ENCODE data around the gene PKHD1.

PKHD1 gene

DNA sequence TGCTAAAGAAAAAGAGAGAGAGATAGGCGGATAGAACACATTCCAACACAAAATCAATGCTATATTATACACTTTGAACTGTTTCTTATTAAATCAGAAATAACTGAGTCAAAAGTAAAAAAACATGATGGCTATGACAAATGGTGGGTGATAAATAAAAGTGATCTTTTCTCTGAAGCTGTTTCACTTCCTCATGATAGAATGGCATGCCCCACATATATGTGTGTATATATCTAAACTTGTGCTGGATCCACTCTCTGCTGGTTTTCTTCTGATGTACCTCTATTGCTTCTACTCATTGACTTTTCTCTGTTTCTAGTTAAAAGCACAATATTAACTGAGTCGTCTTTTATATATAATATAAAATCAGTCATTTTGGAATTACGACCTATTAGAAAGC is 429.9 kb downstream of the PKHD1 start:
- no peak for DNase-seq

GRCh38 chr6:51655517-51655916 is 431.9 kb downstream of the PKHD1 start:
- DNase-seq: no peak

GRCh38 chr6:51654647-51655046 is 432.8 kb downstream of the PKHD1 start:
- no peak for DNase-seq

- DNase-seq: no peak
These were observed 436.1 kb downstream of the PKHD1 start for GRCh38 chr6:51651132-51651817.

- DNase-seq: no peak
These were observed 438.6 kb downstream of the PKHD1 start for GRCh38 chr6:51648774-51649173.

- DNase-seq: no peak
These were observed 439.2 kb downstream of the PKHD1 start for GRCh38 chr6:51648236-51648635.

DNA sequence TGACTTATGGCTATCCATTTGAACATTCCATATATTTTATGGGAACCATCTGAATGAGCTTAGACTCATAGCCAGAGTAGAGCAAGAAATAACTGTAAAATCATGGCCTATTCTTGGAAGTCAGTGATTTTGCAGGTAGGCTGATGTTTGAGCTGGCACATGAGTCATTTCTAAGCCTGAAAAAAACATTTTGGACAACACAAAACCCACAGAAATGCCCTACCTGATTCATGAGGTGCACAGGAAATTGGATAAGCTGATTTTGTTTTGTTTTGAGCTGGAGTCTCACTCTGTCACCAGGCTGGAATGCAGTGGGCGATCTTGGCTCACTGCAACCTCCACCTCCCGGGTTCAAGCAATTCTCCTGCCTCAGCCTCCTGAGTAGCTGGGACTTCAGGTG is 443.0 kb downstream of the PKHD1 start:
- no peak for DNase-seq

GRCh38 chr6:51640021-51640420 is 447.4 kb downstream of the PKHD1 start:
- DNase-seq: no peak

DNA sequence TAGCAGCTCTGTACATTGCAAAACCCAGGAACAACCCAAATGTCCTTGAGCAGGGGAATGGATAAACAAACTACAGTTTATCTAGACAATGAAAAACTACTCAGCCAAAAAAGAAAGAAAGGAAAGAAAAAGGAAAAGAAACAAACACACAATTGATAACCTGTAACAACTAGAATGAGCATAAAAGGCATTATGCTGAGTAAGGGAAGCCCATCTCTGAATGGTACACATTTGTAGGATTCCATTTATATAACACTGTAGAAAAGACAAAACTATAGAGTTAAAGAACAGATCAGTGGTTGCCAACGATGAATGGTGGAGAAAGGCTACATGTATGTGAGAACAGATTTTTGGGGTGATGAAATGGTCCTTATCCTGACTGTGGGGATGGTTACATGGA is 454.0 kb downstream of the PKHD1 start:
- no peak for DNase-seq

DNA sequence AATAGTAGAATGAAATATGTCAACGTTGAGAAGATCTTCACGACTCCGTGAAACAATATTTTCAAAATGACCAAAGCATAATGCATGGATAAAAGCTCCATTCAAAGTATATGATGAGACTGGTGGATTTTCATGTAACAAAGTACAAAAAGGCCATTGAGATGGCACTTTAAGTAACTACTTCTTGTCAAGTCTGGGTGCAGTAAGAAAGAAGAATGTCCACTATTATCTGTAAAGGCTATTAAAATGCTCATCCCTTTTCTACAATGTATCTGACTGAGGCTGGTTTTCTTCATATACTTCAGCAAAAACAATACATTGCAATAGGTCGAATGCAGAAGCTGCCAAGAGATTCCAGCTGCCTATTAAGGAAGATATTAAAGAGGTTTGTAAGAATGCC is 457.4 kb downstream of the PKHD1 start:
- no peak for DNase-seq

- no peak for DNase-seq
These were observed 461.0 kb downstream of the PKHD1 start for GRCh38 chr6:51626391-51626790.

GRCh38 chr6:51625566-51625965 is 461.8 kb downstream of the PKHD1 start:
- DNase-seq: no peak

- DNase-seq: no peak
These were observed 466.4 kb downstream of the PKHD1 start for GRCh38 chr6:51620971-51621370.

DNA sequence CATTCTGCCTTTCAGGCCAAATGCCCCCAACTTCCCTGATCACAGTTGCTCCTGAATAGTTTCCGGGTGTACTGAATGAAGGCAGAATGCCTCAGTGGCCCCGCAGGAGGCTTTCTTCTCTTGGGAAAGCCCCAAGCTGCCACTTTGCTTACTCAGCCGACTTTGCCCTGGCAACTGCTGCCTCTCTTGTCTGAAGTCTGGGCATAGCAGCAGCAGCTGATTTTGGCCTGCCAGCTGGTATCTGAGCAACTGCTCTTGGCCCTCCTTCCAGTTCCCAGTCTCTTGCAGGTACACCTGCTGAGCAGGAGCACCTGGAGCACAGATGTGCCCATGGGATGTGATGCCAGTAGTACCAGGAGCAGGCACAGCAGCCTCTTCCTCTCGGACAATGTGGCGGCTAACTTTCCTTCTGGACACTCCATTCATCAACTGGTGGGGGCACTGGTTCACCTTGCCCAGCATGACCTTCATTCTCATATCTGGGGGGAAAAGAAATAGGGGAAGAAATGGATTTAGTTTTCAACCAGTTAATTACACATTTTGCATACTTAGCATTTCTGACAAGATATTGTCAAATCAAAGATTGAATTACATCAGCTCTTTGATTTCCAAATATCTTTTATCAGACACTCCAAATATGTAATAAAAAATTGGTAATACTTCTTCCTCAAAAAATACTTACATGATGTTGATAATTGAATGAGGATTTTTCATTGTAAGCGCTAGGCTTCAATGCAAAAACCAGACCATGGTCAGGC is 468.2 kb downstream of the PKHD1 start:
- no peak for DNase-seq

DNA sequence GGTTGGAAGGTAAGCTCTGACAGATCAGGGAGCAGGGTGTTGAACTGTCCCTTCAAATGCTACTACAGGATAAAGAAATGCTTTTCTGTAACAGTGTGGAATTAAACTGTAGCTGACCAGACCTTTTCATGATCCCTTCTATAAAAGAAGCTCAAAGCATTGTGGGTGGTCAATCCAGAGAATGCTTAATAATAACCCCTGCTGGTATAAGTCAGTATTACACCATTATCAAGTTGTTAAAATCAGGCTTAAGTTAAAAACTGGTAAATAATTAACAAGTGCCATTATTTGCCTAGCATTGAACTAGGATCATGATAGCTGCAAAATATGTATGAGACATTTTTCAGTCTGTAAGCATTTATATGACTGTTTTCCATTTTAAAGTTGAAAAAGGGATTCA is 468.9 kb downstream of the PKHD1 start:
- no peak for DNase-seq

DNA sequence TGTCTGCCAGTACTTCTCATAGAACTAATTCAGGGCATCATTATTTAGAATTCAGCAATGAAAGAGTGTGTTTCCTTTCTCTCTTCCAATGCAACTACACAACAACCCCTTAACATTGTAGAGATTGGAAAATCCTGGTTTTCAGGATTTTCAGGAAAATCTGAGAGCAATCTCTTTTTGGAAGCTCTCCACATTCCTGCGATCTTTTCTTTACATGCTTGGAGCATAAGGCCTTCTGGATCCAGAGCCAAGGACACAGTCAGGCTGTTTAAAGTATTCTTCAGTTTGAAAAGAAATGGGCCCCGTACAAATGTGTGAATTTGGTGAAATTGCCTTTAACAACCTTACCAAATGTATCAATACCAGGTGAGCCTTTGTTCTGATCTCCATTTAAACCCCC is 469.7 kb downstream of the PKHD1 start:
- no peak for DNase-seq

DNA sequence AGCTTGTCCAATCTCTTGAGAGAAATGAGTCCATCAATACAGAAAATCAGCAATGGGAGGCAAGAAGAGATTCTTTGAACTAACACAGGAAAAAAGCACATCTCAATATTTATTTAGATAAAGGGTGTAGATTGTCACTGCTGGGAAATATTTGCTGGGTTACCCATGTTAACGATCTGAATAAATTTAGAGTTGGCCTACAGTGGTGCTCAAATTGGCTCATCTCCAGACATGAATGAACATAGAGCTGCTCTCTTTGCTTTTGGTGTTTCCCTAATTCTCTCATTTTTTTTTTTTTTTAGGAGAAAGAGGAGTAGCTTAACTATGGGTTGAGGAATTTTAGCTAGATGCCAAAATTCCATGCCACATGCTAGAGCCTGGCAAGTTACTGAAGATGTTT is 471.2 kb downstream of the PKHD1 start:
- no peak for DNase-seq

GRCh38 chr6:51614725-51615124 is 472.7 kb downstream of the PKHD1 start:
- no peak for DNase-seq

DNA sequence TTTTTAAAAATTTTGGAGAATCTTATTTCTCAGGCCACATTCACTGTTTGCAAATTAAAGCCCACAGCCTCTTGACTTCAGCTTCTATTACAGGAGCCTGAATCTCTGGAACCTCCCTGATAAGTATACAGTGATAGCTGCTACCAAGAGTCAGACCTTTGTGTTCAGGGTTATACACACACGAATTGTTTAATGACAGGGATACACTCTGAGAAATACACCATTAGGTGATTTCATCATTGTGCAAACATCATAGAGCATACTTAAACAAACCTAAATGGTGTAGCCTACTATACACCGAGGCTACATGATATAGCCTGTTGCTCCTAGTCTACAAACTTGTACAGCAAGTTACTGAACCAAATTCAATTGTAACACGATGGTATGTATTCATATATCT is 473.9 kb downstream of the PKHD1 start:
- no peak for DNase-seq

- no peak for DNase-seq
These were observed 478.5 kb downstream of the PKHD1 start for GRCh38 chr6:51608932-51609331.

- DNase-seq: no peak
These were observed 479.0 kb downstream of the PKHD1 start for GRCh38 chr6:51608383-51608782.

DNA sequence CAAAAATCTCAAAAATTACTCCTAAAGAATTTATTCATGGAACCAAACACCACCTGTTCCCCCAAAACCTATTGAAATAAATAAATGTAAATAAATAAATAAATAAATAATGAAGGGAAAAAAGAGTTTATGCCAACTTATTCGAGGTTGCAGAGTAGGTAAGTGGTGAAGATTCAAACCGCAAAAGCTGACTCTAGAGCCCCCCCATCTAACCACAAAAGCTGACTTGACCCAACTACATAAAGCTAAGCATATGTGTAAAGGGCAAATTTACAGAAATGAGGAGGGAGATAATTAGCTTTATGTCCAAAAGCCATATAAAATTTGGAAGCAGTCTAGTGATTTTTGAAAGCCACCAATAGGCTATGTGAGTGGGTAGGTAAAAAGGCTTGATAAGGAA is 486.9 kb downstream of the PKHD1 start:
- no peak for DNase-seq

- DNase-seq: no peak
These were observed 489.2 kb downstream of the PKHD1 start for GRCh38 chr6:51598171-51598570.

DNA sequence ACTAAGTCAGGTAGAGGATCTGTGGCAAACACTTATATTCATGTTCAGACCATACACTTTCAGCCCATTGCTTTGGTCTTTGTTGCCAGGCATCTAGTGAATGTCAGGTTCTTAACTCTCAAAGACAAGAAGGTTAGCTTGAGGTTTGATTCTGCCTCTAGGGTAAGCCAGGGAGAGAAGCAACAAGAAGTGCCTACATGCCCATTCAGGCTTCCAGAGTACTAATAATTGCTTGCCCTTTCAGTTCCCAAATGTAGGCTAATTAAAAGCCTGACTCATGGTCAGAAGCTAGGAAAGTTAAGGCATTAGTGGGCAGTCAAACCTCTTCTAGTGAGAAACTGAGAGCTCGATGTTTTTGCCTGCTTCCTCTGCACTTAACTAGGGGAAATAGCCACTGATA is 492.4 kb downstream of the PKHD1 start:
- DNase-seq: no peak

DNA sequence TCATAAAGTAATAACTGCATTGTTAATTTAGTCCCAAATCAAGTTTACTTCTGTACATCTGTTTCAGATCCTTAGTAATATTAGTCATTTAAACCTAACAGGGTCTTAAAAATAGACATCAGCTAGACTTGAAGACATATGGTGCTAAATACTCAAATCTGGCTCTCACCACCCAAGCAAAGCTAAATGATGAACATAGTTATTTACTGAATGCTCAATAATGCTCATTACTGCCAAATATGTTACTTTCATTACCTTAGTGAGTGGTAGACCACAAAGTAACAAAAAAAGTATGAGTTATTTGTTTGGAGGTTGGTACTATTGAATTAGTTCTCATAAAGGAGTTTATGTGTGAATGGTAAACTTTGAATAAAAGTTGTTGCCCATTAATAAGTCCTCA is 502.1 kb downstream of the PKHD1 start:
- DNase-seq: no peak

All from bone marrow (tissue), 2 donors.